Thoracic aorta (tissue), 2 donors: ENCODE data around the gene CTBP2. TPM values are rescaled to one million over a fixed set of nuclear protein-coding genes. Genes with fewer than 3 reads are reported as not detected.

ENCODE experiments used
- ATAC-seq: fragments of 150-250 bp; one replicate; pipeline ENCODE4 v1.8.0; 2017; ENCODE audit warnings: low read depth; ENCODE audit not compliant: insufficient number of reproducible peaks, low FRiP score
- DNase-seq: peaks from one replicate; pipeline ENCODE4 v3.0.0-alpha.2; 2020; ENCODE audit warnings: low spot score
- H3K27ac ChIP-seq, 2 donors: fragments of 200-600 bp; sonication (generic); 1 replicate in 1 of 2; 2 replicates in 1 of 2; pipeline ENCODE4 v1.5.1; 2016; ENCODE audit warnings: mild to moderate bottlenecking in 2 of 2, moderate library complexity in 2 of 2
- H3K27me3 ChIP-seq: fragments of 200-600 bp; sonication (generic); replicated peaks from 2 replicates; pipeline ENCODE4 v1.6.0; 2016; ENCODE audit warnings: mild to moderate bottlenecking; ENCODE audit not compliant: insufficient read depth
- H3K36me3 ChIP-seq: fragments of 200-600 bp; sonication (generic); one replicate; pipeline ENCODE4 v1.5.1; 2016
- H3K4me1 ChIP-seq, 2 donors: fragments of 200-600 bp; sonication (generic); 1 replicate in 1 of 2; 2 replicates in 1 of 2; pipeline versions ENCODE4 v1.5.1 to v1.6.0; 2016; ENCODE audit warnings: low read depth in 2 of 2, mild to moderate bottlenecking in 1 of 2; ENCODE audit not compliant: control insufficient read depth in 1 of 2
- H3K4me3 ChIP-seq: fragments of 200-600 bp; sonication (generic); 2 replicates; pipeline ENCODE4 v1.5.1; 2016; ENCODE audit warnings: mild to moderate bottlenecking
- H3K9me3 ChIP-seq: fragments of 200-600 bp; sonication (generic); 2 replicates; pipeline ENCODE4 v1.5.1; 2016
- total RNA-seq, 2 donors: library from RNA; depleted of rRNA; stranded (reverse); fragments of >200 nt; gene quantifications; one replicate each; pipeline versions ENCODE4 v1.1.0 to v1.2.3, GENCODE V29; 2016
- TF ChIP-seq, protein P1 (sequence below): fragments of 200-600 bp; sonication (generic); IDR thresholded peaks from one replicate; pipeline ENCODE4 v1.5.1; 2019; ENCODE audit warnings: antibody characterized with exemption

CTBP2 gene
- total RNA-seq, 2 donors from 2014 or later, result 62.8 to 80.6 TPM

DNA sequence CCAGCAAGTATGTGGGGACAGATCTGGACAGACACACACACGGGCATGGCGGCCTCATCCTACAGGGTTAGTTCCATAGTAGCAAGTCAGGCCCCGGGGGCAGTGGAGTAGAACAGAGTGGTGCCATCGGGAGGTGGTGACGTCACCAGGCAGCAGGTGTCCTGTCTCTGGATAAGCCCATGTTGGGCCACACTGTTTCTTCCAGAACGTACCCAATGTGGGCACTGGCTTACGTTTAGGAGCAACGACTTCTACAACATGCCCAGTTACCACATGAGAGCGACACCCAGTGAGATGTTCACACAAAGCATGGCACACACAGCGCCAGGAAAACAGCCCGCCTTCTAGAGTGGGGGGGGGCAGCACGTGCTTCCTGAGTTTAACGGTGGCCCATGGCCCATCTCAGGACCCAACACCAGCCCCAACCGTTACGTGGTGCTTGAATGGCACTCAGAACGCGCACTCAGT is 67.8 kb downstream of the CTBP2 start:
- ATAC-seq (no peak), DNase-seq (no peak)
- peak overlapping the region; percentile 70 to 73 for H3K27ac ChIP-seq
- H3K27me3 ChIP-seq, result no peaks in the 10 kb centered on the region
- H3K4me3 ChIP-seq, result no peak overlapping the region
- H3K36me3 ChIP-seq, result no peaks in the 10 kb centered on the region
- H3K4me1 ChIP-seq, result peaks cover 27 to 66% of the 10 kb centered on the region in 2 donors
- TF ChIP-seq, protein P1, sequence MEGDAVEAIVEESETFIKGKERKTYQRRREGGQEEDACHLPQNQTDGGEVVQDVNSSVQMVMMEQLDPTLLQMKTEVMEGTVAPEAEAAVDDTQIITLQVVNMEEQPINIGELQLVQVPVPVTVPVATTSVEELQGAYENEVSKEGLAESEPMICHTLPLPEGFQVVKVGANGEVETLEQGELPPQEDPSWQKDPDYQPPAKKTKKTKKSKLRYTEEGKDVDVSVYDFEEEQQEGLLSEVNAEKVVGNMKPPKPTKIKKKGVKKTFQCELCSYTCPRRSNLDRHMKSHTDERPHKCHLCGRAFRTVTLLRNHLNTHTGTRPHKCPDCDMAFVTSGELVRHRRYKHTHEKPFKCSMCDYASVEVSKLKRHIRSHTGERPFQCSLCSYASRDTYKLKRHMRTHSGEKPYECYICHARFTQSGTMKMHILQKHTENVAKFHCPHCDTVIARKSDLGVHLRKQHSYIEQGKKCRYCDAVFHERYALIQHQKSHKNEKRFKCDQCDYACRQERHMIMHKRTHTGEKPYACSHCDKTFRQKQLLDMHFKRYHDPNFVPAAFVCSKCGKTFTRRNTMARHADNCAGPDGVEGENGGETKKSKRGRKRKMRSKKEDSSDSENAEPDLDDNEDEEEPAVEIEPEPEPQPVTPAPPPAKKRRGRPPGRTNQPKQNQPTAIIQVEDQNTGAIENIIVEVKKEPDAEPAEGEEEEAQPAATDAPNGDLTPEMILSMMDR, result no peak
- H3K9me3 ChIP-seq, result no peaks in the 10 kb centered on the region

GRCh38 chr10:125091891-125092290 is 68.5 kb downstream of the CTBP2 start:
- Histone ChIP-seq H3K4me3 (no peak overlapping the region), H3K27ac (no peak overlapping the region), H3K4me1 (peaks cover 27 to 66% of the 10 kb centered on the region in 2 donors), H3K9me3 (no peaks in the 10 kb centered on the region), H3K27me3 (no peaks in the 10 kb centered on the region), H3K36me3 (no peaks in the 10 kb centered on the region)
- ATAC-seq (no peak), DNase-seq (no peak)
- TF ChIP-seq, protein P1, result no peak

GRCh38 chr10:125089469-125089868 is 70.9 kb downstream of the CTBP2 start:
- no peak for DNase-seq
- TF ChIP-seq, protein P1, result no peak
- ATAC-seq, result no peak
- peaks cover 31 to 64% of the 10 kb centered on the region in 2 donors for H3K4me1 ChIP-seq
- no peak overlapping the region for H3K27ac ChIP-seq
- no peak overlapping the region for H3K4me3 ChIP-seq
- no peaks in the 10 kb centered on the region for H3K36me3 ChIP-seq
- no peaks in the 10 kb centered on the region for H3K9me3 ChIP-seq
- no peaks in the 10 kb centered on the region for H3K27me3 ChIP-seq

GRCh38 chr10:125087897-125088215 is 72.5 kb downstream of the CTBP2 start:
- H3K4me1 ChIP-seq, result peaks cover 32 to 64% of the 10 kb centered on the region in 2 donors
- no peak overlapping the region for H3K27ac ChIP-seq
- no peak for ATAC-seq
- TF ChIP-seq, protein P1, result no peak
- no peaks in the 10 kb centered on the region for H3K36me3 ChIP-seq
- DNase-seq, result no peak
- no peak overlapping the region for H3K4me3 ChIP-seq
- H3K9me3 ChIP-seq, result no peaks in the 10 kb centered on the region
- H3K27me3 ChIP-seq, result no peaks in the 10 kb centered on the region

DNA sequence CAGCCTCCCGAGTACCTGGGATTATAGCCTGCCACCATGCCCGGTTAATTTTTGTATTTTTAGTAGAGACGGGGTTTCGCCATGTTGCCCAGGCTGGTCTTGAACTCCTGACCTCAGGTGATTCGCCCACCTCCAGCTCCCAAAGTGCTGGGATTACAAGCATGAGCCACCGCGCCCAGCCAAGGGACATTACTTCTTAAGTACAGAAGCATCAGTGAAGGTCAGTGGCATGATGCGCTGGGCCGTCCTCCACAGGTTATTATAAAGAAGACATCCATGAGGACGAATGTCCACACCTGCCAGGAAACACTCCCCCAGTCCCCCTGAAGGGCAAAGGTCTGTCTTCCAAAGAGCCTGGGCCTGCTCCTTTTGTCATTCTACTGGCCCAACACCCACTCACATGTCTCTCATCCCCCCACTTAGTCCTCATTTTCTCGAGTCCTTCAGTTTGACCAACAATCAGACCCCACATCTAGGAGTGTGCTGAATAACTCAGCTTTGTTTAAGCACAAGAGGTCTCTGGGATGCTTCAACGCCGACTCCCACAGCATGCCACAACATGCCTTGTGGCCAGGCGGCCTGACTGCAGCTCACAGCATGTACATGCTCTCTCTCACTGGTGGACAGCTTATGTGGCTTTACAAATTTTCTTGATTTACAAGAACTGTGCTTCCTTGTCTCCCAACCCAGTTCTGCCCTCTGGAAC is 73.0 kb downstream of the CTBP2 start:
- Histone ChIP-seq H3K9me3 (no peaks in the 10 kb centered on the region), H3K27me3 (no peaks in the 10 kb centered on the region), H3K36me3 (no peaks in the 10 kb centered on the region), H3K4me1 (peaks cover 30 to 64% of the 10 kb centered on the region in 2 donors), H3K27ac (no peak overlapping the region), H3K4me3 (no peak overlapping the region)
- TF ChIP-seq, protein P1, result no peak
- no peak for DNase-seq
- ATAC-seq, result no peak
